Stimulated activated CD4-positive, alpha-beta T cell treated with anti-CD3 and anti-CD28 coated beads, Interleukin-2, amount 100 ng/mL, for 4 hours (primary cell): ENCODE data around the gene PTH1R.

Experiments
- DNase-seq: peaks from one replicate; pipeline ENCODE4 v3.0.0-alpha.2; 2020; ENCODE audit warnings: low read depth

Gene PTH1R

GRCh38 chr3:46913644-46914043 is 36.1 kb downstream of the PTH1R start:
- DNase-seq = no peak

- DNase-seq = no peak
Measured at GRCh38 chr3:46914849-46915248, 37.3 kb downstream of the PTH1R start.

DNA sequence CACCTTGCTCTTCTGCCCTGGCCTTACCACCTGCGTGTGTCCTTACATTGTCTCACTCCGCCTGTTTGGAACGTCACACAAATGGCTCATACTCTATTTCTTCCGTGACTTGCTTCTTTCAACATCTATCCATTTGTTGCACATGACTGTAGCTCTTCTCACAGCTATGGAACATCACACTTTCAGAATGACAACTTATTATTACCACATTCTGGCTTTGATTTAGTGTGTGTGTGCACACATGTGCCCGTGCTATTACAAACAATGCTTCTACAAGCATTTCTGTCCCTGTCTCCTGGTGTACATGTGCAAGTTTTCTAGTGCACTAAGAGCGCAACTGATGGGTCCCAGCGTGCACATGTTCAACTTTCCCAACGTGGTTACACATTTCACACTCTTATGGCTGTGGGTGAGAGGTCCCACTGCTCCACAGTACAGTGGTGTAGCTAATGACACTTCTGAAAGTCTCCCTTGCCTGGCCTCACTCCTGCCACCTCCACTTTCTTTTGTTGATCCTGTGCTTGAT is 37.8 kb downstream of the PTH1R start:
- no peak for DNase-seq

GRCh38 chr3:46916278-46916677 is 38.8 kb downstream of the PTH1R start:
- no peak for DNase-seq

DNA sequence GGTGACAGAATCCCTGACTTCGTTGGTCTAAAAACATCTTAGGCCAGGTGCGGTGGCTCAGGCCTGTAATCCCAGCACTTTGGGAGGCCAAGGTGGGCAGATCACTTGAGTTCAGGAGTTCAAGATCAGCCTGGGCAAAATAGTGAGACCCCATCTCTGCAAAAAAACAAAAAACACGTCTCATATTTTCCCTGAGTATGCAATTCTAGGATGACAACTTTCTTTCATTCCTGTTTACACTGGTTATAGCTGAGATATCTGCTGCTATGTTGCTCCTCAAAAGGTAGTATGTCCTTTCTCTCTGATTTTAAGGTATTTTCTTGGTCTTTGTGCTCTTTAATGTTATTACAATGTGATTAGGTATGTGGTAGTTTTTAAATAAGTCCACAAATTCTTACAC is 39.3 kb downstream of the PTH1R start:
- DNase-seq = no peak

GRCh38 chr3:46917257-46917656 is 39.7 kb downstream of the PTH1R start:
- DNase-seq = no peak

- no peak for DNase-seq
Measured at GRCh38 chr3:46918202-46918601, 40.7 kb downstream of the PTH1R start.

- no peak for DNase-seq
Measured at GRCh38 chr3:46918634-46919033, 41.1 kb downstream of the PTH1R start.

- no peak for DNase-seq
Measured at GRCh38 chr3:46921041-46921440, 43.5 kb downstream of the PTH1R start.

- no peak for DNase-seq
Measured at GRCh38 chr3:46921871-46922271, 44.4 kb downstream of the PTH1R start.

- no peak for DNase-seq
Measured at GRCh38 chr3:46922426-46922825, 44.9 kb downstream of the PTH1R start.

GRCh38 chr3:46922871-46923558 is 45.5 kb downstream of the PTH1R start:
- no peak for DNase-seq

- no peak for DNase-seq
Measured at GRCh38 chr3:46923559-46924350, 46.2 kb downstream of the PTH1R start.

GRCh38 chr3:46924921-46925584 is 47.5 kb downstream of the PTH1R start:
- no peak for DNase-seq

DNA sequence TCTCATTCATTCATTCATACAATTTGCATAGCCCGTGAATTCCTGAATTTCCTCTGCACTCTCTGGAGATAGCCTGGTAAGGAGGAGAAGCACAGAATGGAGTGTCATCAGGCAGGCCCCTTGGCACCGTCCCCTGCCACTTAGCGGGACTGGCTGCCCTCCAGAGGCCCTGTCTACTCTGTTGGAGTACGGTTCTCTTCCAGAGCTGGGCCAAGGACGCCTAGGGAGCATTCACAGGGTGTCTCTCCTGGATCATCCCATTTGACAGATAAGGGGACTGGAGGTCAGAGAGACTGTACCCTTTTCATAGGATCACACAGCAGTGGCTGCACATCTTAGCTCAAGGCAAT is 48.0 kb downstream of the PTH1R start:
- no peak for DNase-seq

GRCh38 chr3:46926039-46926438 is 48.5 kb downstream of the PTH1R start:
- no peak for DNase-seq

DNA sequence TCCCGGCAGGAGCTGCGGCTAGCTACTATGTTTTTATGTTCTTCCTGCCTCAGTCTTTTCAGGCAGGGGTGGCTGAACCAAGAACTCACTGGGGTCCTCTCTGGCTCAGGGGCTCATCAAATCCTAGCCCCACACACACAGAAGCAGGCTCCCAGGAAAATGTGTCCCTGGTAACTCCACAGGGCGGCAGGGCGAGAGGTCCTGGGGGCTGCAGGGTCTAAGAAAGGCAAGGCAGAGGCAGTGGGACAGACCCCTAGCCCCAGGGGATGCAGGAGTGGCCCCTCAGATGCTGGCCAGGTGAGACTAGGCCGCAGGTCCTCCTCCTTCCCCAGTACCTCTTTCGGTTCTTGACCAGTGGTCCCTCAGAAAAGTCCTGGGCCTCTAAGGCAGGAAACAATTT is 48.9 kb downstream of the PTH1R start:
- DNase-seq = no peak

GRCh38 chr3:46926871-46927717 is 49.6 kb downstream of the PTH1R start:
- no peak for DNase-seq

DNA sequence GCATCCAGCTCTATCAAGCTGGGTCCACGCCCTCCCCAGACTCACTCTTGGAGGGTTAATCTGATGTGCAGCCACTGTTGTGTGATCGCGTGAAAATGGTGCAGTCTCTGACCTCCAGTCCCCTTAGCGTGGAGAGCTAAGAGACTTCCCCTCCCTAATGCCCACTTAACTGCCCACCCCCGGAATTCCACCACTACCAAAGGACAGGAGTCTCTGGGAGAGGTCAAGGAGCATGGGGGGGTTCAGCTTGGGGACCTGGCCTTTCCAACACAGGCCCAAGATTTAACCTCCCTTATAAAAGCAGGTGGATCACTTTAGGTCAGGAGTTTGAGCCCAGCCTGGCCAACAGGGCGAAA is 50.2 kb downstream of the PTH1R start:
- DNase-seq = no peak

GRCh38 chr3:46928282-46928681 is 50.8 kb downstream of the PTH1R start:
- no peak for DNase-seq

DNA sequence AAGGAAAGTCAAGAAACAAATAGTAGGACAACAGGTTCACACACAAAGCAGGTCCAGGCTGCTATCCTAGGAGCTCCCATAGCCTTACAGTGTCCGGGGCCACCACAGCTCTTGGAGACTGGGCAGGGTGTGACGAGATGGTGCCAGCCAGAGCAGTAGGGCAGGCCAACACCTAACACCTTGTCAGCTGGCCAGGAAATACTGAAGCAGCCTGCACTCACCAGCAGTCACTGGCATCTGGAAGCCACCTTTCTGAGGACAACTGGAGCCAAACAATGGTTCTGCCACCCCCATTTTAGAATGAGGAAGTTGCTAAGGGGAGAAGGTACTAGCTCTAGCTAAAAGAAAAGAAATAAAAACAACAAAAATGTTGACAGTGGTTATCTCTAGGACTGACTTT is 51.8 kb downstream of the PTH1R start:
- no peak for DNase-seq
